ENCODE results near the gene WDFY2. TPM values are rescaled to one million over a fixed set of nuclear protein-coding genes. Genes with fewer than 3 reads are reported as not detected.
A peak's percentile ranks its signal among the peaks of the same experiment; 100 is the strongest.
"Not testable (repeated sequence)": the region's sequence is repeated elsewhere in the genome, so short reads cannot be mapped to it uniquely, and the experiment has no call there.

The WDFY2 gene
- total and polyA plus RNA-seq, 12 donors, result 13.2 to 38.6 (median 26.0) TPM

GRCh38 chr13:51687947-51688714 is 103.9 kb downstream of the WDFY2 start:
- H3K36me3 ChIP-seq (replicated peaks in 1 of 2), result no peaks in the 10 kb centered on the region
- 79 to 88% (median 86%) methylated on average over 5 of the region's 5 CpGs for WGBS, 4 donors
- H3K9me3 ChIP-seq (replicated peaks in 1 of 3), result no peaks in the 10 kb centered on the region
- DNase-seq, result peak in 1 of 7 donors; percentile 76
- intact Hi-C loops (cut with DNase I), result no loop called here
- no peak overlapping the region for H3K27ac ChIP-seq
- no peaks in the 10 kb centered on the region for H3K4me1 ChIP-seq (replicated peaks in 1 of 2)
- H3K4me3 ChIP-seq, result no peak overlapping the region
- TF ChIP-seq CTCF (IDR thresholded peaks at IDR 0.05) (no peak), POLR2A (IDR thresholded peaks at IDR 0.05) (no peak)
- H3K27me3 ChIP-seq, result no peaks in the 10 kb centered on the region

- Histone ChIP-seq H3K36me3 (replicated peaks in 1 of 2) (no peaks in the 10 kb centered on the region), H3K27me3 (no peaks in the 10 kb centered on the region), H3K9me3 (replicated peaks in 1 of 3) (no peaks in the 10 kb centered on the region), H3K4me3 (no peak overlapping the region), H3K27ac (no peak overlapping the region), H3K4me1 (replicated peaks in 1 of 2) (no peaks in the 10 kb centered on the region)
- no peak for DNase-seq
- intact Hi-C loops (cut with DNase I), result no loop called here
- TF ChIP-seq CTCF (IDR thresholded peaks at IDR 0.05) (no peak), POLR2A (IDR thresholded peaks at IDR 0.05) (no peak)
- 78 to 86% (median 85%) methylated on average over 8 of the region's 8 CpGs for WGBS, 4 donors
Observed at GRCh38 chr13:51688937-51689662, 104.8 kb downstream of the WDFY2 start.

- DNase-seq, result no peak
Observed at GRCh38 chr13:51689663-51689996, 105.4 kb downstream of the WDFY2 start.

GRCh38 chr13:51695677-51696076 is 111.4 kb downstream of the WDFY2 start:
- H3K27ac ChIP-seq; H3K36me3 ChIP-seq (replicated peaks in 1 of 2); DNase-seq; H3K4me3 ChIP-seq; H3K9me3 ChIP-seq (replicated peaks in 1 of 3); intact Hi-C loops (cut with DNase I); H3K27me3 ChIP-seq; H3K4me1 ChIP-seq (replicated peaks in 1 of 2): not testable (repeated sequence)
- WGBS, 4 donors, result 91 to 100% (median 93%) methylated on average over 4 to 8 of the region's 8 CpGs

More at GRCh38 chr13:51689663-51689996, 105.4 kb downstream of the WDFY2 start:
- WGBS, 4 donors, result 78 to 91% (median 83%) methylated on average over 2 of the region's 2 CpGs
- no peak overlapping the region for H3K4me3 ChIP-seq
- no peak for TF ChIP-seq POLR2A (IDR thresholded peaks at IDR 0.05)
- TF ChIP-seq CTCF (IDR thresholded peaks at IDR 0.05), result no peak
- intact Hi-C loops (cut with DNase I), result no loop called here
- H3K4me1 ChIP-seq (replicated peaks in 1 of 2), result no peaks in the 10 kb centered on the region
- H3K9me3 ChIP-seq (replicated peaks in 1 of 3), result no peaks in the 10 kb centered on the region
- H3K27me3 ChIP-seq, result no peaks in the 10 kb centered on the region
- H3K27ac ChIP-seq, result no peak overlapping the region
- H3K36me3 ChIP-seq (replicated peaks in 1 of 2), result no peaks in the 10 kb centered on the region
